Activated CD4-positive, CD25-positive, alpha-beta regulatory T cell treated with anti-CD3 and anti-CD28 coated beads, Interleukin-2, amount 50 U/mL, for 16 hours (primary cell): ENCODE data around the gene EDEM1.

Experiments
- DNase-seq: peaks from one replicate; pipeline ENCODE4 v3.0.0-alpha.2; 2020; ENCODE audit warnings: low read depth, low spot score

EDEM1 gene

DNA sequence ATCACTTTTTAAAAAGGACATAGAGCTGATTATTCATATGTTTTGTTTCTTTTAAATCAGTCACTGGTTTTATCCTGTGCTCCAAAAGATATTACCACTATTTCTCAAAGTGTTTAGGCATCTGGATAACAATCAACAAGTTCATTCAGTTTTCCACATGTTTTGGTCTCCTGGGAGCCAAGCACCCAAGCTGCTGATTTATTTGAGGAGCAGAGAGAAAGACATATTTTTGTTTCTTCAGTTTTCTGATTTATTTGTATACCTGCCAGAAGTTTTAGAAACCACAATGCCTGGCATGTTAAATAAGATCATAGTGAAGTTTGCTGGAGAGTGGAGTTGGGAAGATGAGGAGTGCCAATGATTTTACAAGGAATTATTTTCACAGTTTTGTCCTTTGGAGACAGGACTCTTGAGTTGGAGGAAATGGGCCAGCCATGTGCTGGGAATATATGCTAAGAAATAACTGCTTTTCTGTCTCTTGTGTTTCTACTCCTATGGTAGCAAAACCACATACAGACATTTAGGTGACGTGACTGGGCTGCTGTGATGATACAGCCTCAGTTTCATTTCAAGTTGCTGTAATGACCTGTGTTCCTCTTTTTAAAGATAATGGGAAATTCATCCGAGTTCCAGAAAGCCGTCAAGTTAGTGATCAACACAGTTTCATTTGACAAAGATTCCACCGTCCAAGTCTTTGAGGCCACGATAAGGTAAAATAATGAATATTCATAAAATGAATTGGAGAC is 11.7 kb downstream of the EDEM1 start:
- no peak for DNase-seq

DNA sequence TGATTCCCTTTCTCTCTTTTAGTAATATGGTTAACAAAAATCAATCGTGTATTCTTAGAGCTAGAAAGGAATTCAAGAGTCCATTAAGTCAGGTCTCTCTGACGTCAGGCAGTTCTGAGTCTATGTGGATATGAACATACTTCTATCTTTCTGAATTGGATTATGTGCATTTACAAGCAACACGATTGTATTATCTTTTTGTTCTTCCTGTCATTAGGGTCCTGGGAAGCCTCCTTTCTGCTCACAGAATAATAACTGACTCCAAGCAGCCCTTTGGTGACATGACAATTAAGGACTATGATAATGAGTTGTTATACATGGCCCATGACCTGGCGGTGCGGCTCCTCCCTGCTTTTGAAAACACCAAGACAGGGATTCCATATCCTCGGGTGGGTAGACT is 14.0 kb downstream of the EDEM1 start:
- DNase-seq: no peak

DNA sequence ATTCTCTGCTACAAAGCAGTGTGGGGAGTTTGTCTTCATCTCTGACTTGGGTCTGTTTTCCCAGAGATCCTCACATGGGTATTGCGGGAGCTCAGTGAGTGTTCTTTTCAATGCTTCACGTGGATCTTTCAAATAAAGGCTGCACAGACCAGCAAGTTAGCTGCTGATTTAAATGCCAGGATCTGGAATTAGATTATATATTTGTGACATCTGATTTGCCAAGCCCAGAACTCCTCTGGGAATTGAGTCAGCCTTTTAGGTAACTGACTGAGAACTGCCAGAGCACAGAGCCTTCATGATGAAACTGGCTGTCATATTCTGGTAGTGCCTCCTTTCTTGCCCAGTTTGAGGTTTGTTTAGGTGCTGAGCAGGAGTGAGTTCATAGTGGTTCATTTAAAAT is 14.7 kb downstream of the EDEM1 start:
- DNase-seq: no peak

DNA sequence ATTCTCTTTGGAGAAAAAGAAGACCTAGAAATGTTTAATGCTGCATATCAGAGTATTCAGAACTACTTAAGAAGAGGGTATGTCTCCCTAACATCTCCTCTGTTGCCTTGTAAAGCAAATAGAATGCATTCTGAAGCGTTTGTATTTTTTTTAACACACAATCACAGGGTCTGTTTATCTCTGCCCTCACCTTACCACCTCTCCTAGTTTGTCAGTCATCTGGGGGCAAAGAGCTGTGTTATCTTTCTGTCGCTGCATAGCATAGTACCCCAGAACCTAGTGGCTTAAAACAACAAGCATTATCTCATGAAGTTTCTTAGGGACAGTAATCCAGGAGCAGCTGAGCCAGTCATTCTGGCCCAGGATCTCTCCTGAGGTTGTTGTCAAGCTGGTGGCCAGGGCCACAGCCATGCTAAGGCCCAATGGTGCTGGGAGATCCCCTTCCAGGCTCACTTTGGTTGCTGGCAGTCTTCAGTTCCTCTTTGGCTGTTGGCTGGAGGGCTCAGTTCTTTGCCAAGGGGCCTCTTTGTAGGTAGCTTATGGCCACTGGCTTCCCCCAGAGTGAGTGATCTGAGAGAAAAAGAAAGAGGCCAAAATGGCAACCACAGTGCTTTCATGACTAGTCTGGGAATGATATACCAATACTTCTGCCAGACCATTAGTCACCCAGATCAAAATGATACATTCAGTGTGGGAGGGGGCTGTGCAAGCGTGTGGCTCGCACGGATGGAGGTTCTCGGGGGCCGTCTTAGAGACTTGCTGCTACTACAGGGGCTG is 17.8 kb downstream of the EDEM1 start:
- no peak for DNase-seq

DNA sequence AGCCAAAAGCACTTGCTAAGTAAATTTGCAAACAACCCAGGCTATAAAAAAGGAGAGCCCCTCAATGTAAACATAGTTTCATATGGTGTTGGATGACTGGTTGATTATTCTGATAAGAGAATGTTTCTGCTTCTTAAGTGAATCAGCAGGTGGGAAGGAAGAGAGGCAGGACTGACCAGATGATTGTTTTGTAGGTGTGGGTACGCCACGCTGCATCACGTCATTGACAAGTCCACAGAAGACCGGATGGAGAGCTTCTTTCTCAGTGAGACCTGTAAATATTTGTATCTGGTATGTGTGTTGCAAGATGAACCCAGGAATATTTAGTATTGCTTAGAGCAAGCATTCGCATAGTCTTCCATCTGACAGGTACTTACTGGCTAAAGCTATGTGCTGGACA is 23.4 kb downstream of the EDEM1 start:
- no peak for DNase-seq

DNA sequence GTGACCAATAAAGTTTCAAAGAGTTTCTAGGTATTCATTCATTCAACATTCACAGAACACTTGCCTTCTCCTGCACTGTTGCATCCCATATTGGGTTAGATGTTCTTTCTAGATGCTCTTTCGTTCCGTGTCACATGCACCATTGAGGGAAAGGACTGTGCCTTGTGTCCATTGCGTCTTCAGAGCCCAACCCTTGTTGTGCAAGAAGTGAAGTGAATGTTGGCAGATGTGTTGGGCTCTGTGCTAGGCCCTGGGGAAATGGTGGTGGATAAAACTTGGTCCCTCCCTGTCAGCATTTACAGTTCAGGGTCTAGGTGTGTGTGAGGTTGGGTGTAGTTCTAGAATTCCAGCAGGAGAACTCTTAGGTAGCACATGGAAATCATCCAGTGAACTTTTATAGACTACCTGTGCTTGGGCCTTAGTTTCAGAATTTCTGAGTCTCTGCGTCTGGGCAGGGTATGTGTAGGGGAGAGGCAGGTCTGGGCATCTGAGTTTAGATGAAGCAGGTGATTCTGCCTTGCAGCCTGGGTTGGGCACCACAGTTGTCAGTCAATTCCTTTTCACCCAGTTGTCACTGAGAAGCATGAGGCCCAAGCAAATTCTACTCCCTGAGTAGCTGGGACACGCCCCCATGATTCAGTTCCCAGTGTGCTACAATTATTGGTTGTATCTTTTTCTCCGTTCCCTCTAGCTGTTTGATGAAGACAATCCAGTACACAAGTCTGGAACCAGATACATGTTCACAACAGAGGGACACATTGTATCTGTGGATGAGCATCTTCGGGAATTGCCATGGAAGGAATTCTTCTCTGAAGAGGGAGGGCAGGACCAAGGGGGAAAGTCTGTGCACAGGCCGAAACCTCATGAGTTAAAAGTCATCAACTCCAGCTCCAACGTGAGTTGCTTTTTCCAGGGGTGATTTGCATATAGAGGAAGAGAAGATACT is 25.4 kb downstream of the EDEM1 start:
- no peak for DNase-seq

DNA sequence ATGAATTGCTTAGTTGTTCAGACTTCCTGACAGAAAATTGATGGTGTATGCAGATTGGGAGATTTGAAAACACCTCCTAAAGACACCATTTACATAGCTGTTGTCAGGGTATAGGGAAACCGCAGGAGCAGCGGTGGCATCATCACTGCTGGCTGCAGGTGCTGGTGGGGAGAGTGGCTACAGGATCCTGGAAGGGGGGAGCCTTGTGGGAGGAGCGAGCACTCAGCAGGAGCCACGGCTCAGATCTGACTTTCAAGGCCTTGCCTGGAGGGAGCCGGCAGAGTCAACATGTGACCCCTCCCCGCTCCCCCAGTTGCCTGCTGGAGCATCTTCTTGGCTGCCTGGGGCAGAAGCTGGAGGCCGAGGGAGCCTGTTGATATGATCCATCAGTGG is 26.1 kb downstream of the EDEM1 start:
- DNase-seq: no peak

DNA sequence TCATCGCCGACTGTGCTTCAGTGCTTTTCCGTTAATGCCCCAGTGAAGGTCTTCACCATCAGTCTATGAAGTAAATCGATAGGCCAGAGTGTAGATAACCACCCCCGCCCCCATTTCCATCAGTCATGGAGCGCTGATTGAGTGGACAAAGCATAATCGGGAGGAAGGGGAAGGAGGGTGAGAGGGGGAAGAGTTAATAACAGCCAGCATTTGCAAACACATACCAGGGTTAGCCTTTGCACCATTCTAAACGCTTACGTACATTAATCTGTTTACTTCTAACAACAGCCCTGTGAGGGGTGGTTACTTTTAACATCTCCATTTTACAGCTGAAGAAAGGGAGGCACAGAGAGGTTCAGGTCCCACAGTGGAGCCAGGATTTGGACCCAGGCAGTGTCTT is 26.8 kb downstream of the EDEM1 start:
- DNase-seq: no peak

DNA sequence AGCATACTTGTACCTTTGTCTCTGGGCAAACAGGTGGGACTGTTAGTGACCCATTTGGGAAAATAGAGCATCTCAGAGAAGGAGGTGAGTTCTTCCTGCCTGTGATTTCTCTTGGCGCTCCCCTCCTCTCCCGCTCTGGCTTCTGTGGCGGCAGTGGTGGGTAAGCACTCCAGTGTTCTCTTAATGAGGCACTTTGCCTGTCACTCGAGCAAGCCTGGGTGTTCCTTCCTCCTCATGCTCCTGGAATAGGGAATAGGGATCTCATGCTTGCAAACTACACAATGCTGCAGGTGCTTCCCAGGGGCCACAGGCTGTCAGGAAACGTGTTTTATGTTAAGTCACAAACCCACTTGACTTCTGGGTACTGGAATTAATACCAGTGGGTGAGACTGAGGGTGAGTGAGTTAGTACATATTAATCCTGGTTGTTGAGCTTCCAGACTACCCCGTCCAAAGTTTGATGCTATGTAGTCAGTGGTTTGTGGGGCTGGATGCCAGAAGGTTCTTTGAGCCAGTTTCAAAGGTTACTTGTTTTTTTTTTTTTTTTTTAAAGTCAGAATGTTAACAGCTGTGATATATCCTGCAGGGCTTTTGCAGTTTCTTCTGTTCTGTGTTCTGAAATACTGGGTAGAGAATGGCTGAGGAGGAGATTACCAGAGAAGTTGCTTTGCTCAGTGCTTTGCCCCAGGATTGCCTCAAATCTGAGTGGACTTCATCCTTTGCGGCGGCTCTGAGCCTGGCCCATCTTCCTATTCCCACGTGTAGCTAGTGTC is 30.5 kb downstream of the EDEM1 start:
- DNase-seq: no peak

DNA sequence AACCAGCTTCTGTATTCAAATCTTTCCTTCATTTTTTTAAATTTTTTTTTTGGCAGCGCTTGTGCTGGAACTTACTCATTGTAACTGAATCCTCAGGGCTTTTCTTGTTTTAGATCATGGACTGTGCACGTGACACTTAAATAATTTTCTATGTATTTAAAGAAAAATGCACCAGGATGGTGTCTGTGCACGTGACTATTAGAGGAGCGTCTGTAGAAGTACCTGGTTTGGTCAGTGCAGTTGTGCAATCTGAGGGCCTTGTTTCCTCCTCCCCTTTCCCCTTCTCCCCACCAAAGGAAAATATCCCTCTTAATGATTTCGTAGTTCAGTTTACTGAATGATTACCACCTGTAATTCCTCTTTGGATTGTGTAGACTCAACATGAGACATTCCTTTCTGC is 31.3 kb downstream of the EDEM1 start:
- DNase-seq: no peak

DNA sequence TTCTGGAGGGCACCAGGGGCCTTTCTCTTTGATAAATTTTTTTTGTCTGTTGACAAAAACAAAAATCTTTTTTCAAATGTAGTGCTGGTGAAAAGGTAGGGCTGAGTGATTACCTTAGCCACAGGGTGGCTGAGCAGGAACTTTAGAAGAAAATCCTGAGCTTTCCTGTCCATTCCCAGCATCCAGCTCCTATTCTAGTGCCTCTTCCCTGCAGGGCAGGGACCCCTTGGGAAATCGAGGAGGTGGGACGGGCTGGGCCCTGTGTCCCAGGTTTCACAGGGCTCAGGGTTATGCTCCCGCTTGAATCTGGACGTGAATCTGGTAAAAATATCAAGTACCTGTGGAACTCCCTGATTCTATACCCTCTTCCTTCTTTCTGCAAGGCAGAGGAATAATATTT is 31.7 kb downstream of the EDEM1 start:
- no peak for DNase-seq

DNA sequence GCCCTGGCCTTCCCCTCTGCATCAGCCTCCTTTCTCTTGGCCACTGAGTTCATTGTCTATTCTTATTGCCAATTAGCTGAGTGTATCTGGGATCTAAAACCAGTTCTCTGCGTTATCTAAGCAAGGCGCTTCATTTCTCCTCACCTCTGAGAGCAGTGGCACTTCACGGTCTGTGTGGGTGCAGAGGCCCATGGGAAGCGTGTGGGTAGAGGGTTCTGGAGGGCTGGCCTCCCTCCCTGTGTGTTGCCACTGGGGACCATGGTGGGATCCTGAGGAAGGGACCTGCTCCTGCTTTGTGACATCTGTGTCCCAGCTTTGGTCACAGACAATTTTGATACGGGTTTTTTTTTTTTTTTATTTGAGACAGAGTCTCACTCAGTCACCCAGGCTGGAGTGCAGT is 32.7 kb downstream of the EDEM1 start:
- no peak for DNase-seq

DNA sequence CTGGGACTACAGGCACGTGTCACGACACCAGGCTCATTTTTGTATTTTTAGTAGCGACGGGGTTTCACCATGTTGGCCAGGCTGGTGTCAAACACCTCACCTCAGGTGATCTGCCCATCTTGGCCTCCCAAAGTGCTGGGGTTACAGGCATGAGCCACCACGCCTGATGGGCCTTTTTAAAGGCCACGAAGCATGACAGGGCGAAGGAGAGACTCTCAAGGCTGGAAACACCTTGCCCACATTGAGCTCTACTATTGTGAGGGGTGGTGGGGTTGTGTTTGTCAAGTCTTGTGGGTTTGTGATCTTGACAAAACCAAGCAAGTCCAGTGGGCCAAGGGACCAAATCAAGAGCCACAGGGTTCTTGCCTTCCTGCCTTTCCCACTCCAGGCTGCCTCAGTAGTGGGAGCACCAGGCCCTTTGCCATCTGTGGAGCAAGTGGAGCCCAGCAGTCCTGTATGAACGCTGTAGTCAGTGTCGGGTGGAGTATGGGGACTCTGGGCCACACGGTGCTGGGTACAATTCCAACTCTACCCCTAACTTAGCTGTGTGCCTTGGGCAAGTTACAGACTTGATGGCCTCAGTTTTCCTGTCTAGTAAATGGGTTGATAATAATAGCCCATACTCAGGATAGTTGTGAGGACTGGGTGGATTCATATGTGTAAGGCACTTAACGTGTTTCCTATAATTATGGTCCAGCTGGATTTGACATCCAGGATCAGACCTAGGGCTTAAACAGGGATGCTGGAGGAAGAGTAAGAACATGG is 33.3 kb downstream of the EDEM1 start:
- no peak for DNase-seq

DNA sequence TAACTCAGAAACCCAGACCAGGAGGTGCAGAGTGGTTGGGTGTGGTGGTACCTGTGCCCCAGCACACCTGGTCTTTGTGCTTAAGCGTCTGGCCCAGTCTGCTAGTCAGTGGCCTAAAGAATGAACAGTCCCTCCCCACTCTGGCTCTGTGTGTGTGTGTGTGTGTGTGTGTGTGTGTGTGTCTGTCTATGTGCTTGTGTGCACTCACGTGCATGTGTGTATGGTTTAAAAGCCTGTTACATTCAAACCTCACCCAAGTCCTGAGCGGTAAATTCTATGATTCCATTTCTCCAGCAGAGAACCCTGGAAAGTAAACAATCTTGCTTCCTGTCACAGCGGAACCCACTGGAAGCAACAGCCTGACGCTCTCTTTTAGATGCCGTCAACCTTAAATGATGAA is 34.2 kb downstream of the EDEM1 start:
- no peak for DNase-seq

DNA sequence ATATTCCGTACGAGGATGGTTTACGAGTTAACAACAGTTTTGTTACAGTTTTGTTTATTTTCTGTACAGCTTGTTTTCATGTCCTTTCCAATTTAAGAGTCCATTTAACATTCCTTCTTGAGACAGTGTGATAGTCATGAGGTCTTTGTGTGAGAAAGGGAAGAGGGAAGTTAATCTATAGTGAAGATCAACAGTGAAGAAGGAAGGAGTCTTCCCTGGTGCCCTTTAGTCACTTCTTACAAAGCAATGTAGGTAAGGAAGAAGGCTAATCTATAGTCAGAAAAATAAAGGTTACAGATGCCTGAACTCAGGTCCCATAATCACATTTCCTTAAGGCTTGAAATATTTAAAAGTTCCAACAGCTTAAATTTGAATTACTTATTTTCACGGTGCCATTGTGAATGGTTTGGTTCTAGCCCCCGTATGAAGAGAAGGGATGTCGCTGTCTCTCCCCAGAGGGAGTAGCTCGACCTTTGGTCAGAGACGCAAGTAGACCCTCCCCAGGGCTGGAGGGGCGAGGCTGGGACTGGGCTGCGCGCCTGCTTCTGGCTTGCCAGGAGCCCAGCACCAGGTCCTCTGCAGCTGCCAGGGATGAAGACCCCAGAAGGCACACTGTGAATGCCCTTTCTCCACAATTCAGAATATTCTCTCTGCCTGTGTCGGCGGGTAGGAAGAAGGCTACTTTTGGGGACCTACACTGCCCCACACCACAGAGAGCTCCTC is 34.9 kb downstream of the EDEM1 start:
- DNase-seq: no peak

DNA sequence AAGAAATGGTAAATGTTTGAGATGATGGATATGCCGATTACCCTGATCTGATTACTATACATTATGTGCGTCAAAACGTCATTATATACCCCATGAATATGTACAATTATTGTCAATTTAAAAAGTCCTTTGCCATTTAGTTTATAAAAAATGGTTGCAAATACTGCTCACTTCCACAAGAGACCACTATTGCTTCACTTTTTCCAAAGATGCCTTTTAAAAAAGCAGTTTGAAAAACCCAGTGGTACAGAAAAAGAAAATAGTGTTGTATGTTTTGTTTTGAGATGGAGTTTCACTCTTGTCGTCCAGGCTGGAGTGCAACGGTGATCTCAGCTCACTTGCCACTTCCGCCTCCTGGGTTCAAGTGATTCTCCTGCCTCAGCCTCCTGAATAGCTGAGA is 39.3 kb downstream of the EDEM1 start:
- DNase-seq: no peak

DNA sequence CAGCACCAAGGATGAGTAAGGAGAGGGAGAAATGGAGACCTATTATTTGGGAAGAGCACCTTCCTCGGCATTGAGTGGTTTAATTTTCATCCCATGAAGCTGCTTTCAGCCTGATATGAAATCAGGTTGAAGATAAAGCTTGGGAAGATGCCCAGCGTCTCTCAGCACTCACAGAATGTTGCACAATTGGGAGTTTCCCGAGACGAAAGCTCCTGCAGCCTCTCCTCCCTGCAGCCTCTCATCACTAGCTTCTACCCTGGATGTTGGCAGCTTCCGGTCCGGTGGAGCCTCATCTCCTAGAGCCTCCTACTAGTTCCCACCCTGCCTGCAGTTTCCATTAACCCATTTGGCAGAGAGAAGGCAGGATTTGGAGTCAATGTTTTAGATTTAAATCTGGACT is 40.3 kb downstream of the EDEM1 start:
- DNase-seq: no peak

DNA sequence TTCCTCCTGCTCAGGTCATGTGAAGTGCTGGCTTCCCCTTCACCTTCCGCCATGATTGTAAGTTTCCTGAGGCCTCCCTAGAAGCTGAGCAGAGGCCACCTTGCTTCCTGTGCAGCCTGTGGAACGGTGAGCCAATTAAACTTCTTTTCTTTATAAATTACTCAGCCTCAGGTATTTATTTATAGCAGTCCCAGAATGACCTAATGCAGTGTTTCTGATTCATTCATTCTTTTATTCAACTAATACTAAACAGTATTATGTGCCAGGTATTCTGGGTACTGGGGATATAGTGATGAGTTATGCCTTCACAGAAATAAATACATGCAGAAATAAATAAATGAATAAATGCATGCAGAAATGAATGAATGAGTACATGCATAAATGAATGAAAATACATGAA is 41.9 kb downstream of the EDEM1 start:
- no peak for DNase-seq

DNA sequence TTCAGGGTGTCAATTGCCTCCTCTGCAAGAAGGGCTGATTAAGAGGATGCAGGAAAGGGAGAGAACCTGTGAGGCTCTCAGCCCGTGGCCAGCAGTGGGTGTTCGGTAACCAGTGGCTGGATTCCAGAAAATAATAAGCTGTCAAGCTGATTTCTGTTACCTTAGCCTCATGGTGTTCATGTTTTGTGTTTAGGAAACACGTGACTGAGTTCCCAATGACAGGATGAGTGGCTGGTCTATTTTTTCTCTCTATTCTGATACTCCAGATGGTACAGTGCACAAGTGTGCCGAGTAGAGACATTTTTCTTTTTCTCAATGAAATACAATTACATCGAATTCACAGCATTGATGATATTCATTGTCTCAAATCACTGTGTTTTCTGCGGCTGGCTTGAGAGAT is 43.6 kb downstream of the EDEM1 start:
- DNase-seq: no peak

DNA sequence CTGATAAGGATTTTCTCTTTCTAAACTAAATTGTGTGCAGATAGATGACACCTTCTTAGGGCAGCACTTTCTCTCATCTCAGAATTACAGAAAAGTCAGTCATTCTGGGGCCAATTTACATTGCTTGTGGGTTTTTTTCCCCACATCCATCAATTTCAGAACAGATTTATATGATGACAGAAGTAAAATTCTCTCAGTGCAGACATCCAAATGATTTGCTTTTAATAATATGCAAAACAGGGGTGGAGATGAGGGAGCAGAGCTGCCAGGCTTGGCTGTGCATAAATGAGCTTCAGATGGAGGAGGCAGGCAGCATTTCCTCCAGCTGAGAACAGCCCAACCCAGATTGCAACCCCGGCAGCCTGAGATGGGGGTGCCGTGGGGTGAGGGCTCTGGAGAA is 44.0 kb downstream of the EDEM1 start:
- no peak for DNase-seq
